GM21515 (cell line): ENCODE measurements around the gene SLC37A4.
A peak's percentile ranks its signal among the peaks of the same experiment; 100 is the strongest.
"Not testable (repeated sequence)": the region's sequence is repeated elsewhere in the genome, so short reads cannot be mapped to it uniquely, and the experiment has no call there.

Source experiments
- ATAC-seq: cut with Tn5 transposase; IDR thresholded peaks from one replicate; pipeline ENCODE4 v1.9.1; 2021; ENCODE audit not compliant: unreplicated experiment

The SLC37A4 gene

DNA sequence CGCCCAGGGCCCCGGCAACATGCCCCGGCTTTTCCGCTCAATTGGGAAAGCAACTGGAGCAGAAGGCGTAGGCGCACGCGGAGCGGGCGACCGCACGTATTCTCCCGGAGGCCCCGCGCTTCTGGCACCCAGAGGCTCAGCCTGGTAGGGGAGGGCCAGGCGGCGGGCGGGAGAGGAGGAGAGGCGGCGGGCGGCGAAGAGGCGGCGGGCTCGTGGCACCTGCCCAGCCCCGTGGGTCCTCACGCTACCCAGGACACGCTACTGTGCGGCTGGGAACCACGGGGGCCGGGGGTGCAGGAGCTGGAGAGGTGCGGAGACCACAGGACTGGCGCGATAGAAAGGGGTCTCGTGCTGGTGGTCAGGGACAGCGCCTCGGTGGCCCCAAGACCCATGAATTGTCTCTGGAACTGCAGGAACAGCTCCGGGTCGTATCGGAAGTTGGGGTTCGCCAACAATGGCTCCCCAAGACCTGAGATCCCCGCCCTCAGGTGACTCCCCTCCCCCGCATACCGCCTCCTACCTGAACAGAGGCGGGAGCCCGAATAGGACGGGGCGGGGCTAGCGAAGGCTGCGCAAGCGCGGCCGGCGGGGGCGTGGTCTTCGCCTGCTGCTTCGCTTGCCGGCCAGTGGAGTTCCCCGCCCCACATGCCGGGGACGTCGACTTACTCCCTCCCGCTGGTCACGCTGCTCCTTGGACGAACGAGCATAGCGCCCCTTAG is at the start of gene SLC37A4:
SLC37A4 (minus strand) TSS at position 549 of the 719 bp plus-strand sequence.
- ATAC-seq: peak; percentile 75

DNA sequence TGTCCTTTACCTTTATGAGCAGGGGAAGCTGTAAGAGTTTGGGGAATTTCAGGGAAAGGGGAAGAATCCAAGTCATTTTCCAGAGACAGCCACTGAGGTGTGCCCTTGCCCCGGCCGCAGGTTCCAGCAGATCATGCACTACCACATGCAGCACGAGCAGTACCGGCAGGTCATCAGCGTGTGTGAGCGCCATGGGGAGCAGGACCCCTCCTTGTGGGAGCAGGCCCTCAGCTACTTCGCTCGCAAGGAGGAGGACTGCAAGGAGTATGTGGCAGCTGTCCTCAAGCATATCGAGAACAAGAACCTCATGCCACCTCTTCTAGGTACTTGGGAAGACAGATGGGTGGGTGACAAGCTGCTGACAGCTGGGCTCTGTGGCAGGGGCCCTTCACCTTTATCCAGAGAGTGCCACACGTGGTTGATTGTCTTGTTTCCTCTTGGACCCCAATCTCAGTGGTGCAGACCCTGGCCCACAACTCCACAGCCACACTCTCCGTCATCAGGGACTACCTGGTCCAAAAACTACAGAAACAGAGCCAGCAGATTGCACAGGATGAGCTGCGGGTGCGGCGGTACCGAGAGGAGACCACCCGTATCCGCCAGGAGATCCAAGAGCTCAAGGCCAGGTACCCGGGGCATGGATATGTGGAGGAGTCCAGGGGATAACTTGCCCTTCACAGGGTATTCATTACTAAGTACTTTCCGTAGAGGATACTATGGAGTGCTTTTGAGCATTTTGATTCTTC is 48.2 kb upstream of the SLC37A4 start:
- ATAC-seq: no peak

DNA sequence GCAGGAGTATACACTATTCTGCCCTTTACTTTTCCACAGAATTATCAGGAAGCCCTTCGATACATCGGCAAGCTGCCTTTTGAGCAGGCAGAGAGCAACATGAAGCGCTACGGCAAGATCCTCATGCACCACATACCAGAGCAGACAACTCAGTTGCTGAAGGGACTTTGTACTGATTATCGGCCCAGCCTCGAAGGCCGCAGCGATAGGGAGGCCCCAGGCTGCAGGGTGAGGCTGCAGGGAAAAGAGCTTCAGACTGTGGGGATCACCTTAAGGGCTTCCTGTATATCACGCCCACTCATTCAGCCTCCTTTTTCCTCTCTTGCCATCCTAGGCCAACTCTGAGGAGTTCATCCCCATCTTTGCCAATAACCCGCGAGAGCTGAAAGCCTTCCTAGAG is 47.2 kb upstream of the SLC37A4 start:
- no peak for ATAC-seq

DNA sequence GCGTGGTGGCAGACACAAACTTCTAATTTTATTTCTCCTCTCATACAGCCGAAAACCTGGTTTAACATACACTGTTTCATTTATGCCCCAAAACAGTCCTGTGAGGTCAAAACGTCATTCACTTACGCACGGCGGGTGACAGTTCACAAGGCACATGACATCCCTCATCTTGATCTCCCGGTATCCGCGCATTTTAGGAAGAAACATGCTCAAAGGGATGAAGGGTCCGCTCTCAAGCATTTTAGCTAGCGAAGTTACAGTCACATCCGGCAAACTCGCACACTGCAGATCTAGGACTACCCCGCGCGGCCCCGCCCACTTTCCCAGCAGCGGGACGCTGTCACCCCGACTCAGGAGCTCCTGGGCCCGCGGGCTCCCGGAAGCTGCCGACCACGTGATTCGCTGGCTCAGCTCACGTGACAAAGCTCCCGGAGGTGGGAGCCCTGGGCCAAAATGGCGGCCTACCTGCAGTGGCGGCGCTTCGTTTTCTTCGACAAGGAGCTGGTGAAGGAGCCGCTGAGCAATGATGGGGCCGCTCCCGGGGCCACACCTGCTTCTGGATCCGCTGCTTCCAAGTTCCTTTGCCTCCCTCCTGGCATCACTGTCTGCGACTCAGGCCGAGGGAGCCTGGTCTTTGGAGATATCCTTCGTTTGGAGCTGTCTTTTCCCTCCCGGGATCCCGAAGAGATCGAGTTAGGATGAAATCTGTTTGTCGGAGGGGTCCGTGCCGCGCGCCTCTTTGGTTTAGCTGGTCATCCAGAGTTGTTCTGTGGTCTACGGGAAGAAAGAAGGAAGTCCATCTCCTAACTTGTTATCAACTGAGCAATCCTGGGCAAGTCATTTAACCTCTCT is 36.9 kb upstream of the SLC37A4 start, which contains the start of gene VPS11:
VPS11 (plus strand) TSS at position 448 of the 852 bp plus-strand sequence; CDS start at position 454, 6 bp downstream.
- ATAC-seq: peak; percentile 86

DNA sequence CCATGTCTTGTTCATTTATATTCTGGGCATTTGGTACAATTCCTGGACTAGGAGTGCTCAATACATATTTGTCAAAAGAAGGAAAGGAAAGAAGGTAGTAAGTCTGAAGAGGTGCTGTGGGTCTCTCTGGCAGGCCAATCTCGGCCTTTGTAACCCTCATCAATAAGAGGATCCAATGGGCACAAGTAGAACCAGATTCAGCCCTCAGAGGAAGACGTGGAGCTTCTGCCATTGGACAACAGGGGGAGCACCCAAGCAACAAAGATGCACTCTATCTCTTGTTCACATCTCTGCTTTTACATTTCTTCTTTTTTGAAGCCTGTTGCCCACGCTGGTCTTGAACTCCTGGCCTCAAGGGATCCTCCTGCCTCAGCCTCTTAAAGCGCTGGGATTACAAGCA is 34.7 kb upstream of the SLC37A4 start:
- no peak for ATAC-seq

DNA sequence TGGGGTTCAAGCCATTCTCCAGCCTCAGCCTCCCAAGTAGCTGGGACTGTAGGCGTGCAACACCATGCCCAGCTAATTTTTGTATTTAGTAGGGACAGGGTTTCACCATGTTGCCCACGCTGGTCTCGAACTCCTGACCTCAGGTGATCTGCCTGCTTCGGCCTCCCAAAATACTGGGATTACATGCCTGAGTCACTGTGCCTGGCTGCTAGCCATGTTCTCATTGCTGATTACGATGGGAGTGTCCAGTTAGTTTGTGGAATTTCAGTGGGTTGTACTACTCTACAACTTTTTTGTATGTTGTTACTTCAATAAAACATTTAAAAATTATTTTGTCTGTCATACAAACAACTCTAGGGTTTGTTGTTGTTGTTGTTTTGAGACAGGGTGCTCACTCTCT is 32.1 kb upstream of the SLC37A4 start:
- no peak for ATAC-seq

DNA sequence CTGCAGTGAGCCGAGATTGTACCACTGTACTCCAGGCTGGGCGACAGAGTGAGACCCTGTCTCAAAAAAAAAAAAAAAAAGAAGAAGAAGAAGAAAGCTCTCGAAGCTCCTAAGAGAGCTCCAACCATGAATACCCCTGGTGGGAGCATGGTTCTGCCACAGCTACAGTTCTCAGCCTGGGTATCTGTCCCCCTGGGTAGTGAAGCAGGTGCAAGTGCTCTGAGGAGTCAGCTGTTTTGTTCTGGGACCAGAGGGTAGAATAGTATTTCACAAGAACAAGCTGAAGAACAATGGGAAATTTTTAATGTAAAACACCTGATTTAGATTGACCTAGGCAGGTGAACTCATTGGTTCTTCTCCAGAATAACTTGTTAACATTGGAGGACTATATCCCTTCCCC is 30.6 kb upstream of the SLC37A4 start:
- no peak for ATAC-seq

DNA sequence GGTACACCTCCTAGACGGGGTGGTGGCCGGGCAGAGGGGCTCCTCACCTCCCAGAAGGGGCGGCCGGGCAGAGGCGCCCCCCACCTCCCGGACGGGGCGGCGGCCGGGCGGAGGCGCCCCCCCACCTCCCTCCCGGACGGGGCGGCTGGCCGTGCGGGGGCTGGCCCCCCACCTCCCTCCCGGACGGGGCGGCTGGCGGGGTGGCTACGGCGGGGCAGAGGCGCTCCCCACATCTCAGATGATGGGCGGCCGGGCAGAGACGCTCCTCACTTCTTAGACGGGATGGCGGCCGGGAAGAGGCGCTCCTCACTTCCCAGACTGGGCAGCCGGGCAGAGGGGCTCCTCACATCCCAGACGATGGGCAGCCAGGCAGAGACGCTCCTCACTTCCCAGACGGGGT is 28.5 kb upstream of the SLC37A4 start:
- ATAC-seq: not testable (repeated sequence)

DNA sequence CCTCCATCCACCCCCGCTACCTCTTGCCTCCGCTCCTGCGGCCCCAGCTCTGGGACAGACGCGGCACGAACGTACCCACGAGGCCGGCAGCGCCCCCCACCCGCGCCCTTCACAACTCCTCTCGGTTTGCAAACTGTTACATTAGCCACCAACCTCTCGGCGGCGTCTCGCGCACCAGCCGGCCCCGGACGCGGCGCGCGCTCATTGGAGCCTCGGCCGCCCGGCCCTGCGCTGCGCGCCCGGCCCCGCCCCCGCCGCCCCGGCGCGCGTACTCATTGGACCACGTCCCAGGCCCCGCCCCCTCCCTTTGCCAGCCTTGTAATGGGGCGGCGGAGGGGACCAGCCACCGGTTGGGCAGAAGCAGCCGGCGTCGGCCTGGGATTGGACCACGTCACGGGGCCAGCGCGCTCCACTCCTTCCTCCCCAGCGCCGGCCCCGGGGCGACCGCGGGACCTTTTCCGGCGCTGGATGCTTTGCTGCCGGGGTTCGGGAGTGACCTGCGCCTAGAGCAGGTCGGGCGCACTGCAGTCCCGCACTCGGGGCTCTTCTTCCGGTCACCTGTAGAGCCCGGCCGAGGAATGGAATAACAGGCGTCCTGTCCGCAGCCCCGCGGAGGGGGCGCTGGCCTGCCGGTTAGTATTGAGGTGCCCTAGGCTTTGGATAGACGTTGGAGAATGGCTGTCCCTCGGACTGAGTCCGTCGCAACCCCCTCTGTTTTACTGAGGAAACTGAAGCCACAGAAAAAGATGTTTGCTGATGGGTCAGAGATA is 26.5 kb upstream of the SLC37A4 start, which contains the start of gene HYOU1:
HYOU1 (minus strand) TSS at position 206 of the 770 bp plus-strand sequence. CDS start 1,045 bp downstream, outside the sequence.
- peak; percentile 87 for ATAC-seq

DNA sequence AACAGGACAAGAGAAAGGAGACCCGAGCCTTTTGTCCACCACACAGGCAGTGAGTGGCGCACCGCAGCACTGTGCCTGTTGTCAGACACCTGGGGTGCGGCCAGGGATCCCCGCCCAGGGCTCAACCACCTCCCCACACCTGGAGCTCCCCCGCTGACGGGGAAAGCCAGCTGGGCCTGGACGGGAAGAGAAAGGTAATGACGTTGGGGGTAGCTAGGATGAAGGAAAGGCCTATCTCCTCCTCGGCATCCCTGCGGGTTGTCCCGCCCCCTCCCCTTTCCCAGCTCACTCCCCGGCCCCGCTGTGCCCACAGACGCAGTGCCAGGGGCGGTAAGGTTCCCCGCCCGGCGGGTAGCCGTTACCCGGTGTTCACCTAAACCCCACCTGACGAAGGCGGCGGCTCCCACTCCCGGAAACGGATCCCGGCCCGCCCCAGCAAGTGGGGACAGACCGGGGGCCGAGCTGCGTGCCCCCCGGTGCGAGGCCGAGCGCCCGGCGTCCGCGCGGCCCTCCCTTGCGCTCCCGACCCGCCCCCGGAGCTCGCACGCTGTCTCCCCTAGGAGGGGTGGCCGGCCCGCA is 25.8 kb upstream of the SLC37A4 start:
- peak; percentile 13 for ATAC-seq

DNA sequence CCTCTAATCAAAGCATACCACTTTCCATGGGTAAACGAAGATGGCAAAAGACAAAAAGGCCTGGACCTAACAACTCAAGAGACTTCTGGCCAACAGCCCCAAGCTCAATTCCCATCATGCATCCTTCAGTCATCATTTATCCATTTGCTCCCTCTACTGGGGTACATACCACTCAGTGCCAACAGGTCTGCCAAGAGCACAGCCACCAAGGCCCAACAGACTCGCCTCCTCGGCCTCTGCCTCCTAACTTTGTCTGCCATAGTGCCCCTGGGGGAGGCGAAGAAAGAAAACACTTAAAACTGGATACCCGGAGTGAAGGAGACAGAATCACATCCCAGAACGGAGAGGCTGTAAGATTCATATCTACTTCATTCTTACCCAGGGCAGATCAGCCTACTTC is 25.2 kb upstream of the SLC37A4 start:
- ATAC-seq: no peak

DNA sequence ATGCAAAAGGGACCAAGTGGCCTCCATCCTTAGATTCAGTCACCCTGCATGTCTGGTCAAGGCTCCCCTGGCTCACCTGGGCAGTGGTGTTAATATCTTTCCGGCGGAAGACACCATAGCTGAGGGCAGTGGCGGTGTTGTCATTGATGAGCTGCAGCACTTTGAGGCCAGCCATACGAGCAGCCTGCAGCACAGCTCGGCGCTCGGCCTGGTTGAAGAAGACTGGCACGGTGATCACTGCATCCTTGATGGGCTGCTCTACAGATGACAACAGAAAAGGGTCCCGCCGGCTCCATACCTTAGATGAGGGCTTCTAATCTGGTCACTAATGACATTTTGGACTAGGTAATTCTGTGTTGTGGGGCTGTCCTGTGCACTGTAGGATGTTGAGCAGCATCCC is 23.7 kb upstream of the SLC37A4 start:
- ATAC-seq: no peak

DNA sequence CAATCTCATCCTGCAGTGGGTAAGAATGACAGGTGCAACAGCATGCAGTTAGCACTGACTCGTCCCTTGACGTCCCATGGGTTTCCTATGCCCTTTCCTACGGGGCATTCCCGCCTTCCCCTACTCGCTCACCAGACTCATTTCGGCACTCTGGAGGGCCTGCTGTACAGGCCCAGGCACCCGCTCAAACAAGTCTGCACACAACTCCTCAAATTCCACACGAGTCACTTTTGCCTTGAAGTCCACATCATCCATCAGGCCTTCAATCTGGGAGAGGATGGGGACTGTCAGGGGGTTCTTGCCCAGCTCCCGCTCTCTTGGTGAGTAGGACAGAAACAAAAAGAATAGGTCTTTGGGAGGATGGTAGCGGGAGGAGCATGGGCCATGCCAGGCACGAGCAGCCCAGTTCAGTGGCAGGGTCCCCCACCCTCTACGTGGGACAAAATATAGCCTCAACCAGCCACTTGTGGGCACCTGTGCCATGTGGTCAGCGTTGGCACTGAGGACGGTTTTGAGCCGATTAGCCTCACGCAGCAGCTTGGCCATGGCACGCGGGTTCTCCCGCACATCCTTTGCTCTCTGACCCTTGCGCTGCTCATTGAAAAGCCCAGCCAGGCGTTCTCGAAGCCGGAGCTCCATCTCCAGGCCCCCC is 21.6 kb upstream of the SLC37A4 start:
- no peak for ATAC-seq

DNA sequence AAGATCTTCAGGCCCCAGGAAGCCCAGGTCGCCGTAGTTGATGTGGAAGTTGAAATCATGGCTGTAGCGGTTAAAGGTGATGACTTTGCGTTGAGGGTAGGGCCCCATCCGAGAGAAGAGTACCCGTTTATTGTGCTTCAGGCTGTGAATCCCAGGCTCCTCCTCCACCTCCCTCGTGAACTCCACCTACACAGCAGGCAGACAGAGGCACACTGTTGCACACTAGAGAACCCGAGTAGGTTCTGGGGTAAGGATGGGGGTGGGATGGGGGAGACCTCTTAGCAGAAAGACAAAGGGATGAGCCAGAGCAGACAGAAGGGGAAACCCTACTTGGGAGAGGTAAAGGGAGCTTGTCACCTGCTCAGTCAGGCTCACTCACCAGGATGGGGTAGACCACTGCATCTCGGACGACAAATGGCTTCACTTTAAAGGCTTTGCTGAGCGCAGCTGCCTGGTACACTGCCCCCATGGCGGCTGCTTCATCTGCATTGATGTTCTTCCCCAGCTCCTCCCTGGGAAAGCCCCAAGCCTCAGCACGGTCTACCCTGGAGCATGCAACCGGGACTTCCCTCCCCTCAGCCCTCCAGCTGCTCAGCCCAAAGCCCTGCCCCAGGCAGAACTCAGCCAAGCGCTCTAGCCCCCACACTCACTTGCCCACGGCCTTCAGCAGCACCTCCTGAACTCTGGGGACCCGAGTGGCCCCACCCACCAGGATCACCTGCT is 20.9 kb upstream of the SLC37A4 start:
- no peak for ATAC-seq

DNA sequence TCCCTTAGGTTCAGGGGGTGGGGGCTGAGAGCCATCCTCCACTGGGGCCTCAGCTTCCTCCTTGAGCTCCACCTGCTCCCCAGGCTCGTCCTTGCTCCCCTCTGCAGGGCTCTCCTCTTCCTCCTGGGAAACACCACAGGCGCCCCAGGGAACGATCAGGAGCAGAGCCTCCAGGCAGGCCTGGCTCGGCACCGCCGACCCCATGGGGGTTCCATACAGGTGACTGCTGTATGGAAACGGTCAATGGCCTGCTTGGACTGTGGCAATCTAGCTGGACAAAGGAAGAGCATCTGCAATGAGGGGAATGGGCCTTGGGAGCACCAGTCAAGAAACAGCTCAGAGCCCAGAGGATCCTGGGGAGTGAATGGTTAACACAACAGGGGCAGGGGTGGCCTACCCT is 18.4 kb upstream of the SLC37A4 start:
- no peak for ATAC-seq

DNA sequence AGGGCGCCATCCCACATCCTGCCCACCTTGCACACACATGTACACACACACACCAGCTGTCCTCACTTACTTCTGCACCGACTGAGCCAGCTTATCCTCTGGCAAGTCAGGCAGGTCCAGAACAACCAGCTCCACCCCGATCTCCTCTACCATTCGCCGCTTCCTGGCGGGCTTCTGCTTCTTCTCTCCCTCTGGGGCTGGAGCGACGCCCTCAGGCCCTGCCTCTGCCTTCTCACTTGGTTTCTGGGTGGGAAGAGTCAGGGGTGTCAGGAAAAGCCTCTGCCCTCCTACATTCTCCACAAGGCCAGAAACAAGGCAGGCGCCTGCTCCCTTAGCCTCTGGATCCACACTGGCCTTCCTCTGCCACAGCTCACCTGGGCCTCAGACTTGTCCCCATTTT is 18.0 kb upstream of the SLC37A4 start:
- ATAC-seq: no peak

DNA sequence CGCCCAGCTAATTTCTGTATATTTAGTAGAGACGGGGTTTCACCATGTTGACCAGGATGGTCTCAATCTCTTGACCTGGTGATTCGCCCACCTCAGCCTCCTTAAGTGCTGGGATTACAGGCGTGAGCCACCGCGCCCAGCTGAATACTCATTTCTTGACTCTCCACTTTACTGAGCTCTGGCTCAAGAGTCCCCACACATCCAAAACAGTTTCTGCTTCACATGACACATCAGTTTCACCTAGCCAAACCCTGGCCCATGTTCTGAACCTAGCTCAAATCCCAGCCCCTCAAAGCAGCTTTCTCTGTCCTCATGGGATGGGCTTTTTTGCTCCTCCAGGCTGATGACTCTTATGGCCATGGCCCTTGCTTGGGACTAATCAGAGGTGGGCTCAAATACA is 16.5 kb upstream of the SLC37A4 start:
- no peak for ATAC-seq

DNA sequence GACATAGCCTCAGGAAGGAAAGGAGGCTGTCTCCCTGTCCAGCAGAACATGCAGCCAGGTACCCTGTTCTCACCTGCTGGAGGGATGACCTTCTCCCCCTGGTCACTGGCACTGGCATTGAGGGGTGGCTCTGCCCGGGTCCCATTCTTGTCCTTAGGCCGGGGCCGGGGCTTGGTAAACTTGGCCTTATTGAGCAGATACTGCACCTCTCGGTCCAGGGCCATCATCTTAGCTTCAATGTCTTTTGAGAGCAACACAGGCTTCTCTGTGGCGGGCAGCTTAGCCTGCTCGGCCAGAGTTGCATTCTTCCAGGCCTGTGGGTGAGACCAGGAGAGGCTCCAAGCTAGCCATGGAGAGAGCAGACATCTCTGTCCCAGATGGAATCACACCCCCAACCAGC is 15.8 kb upstream of the SLC37A4 start:
- ATAC-seq: no peak

DNA sequence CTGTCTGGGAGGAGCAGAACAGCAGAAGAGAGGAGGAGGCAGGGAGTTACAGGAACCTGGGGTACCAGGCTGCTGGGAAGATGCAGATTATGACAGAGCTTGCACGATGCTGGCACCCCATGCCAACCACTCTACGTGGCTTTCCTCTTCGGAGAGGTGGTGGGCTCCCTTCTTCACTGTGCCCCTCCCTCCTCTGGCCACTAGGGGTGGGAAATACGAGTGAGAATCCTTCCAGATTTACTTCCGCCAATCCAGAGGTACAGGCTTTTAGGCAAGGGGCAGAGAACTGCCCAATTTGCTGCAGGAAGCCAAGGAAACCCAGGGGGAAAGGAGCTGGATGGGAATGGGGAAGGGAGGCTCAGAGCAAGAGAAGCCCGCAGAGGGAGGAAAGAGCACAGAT is 14.0 kb upstream of the SLC37A4 start:
- no peak for ATAC-seq
